GM15510 (cell line): ENCODE measurements around the gene AGRP.

Experiments
- POLR2A ChIP-seq: IDR thresholded peaks from 3 replicates; pipeline ENCODE4 v1.6.1; 2011; ENCODE audit warnings: borderline replicate concordance; ENCODE audit not compliant: insufficient read length; ENCODE audit errors: extremely low read depth

The AGRP gene, protein sequence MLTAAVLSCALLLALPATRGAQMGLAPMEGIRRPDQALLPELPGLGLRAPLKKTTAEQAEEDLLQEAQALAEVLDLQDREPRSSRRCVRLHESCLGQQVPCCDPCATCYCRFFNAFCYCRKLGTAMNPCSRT

DNA sequence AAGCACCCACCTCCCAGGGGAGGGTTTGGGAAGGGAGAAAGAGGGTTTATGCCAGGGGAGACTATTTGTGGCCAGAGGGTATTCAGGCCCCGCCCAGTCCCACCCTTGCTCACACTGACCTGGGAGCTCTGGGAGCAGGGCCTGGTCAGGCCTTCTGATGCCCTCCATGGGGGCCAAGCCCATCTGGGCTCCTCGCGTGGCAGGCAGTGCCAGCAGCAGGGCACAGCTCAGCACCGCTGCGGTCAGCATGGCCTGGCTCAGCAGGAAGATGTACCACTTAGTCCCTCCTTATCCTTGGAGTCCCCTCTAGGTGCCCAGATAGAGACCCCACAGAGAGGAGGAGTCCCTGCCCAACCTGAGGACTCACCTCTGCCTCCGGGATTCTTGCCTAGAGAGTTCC is at the start of gene AGRP:
Gene AGRP, minus strand, starts transcription at position 398 of the 400 bp plus-strand sequence. Its CDS starts 149 bp downstream, at position 249.
- no peak for TF ChIP-seq POLR2A

DNA sequence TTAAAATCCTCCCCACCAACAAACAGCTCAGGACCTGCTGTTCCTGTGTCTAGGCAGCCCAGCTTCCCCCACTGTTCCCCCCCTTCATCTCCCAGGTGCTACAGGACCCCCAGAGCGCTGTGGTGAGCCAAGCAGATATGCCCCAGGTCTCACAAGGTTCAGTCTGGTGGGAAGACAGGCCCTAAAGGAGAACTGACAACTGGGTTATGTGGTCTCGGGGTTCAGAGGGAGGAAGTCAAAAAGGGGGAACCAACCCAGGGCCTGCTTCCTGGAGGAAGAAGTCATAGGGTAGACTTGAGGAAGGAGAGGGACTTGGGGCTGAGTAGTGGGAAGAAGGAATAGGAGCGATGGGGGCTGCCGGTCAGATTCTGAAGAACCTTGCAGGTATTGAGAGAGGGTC is 47.9 kb upstream of the AGRP start:
- no peak for TF ChIP-seq POLR2A

DNA sequence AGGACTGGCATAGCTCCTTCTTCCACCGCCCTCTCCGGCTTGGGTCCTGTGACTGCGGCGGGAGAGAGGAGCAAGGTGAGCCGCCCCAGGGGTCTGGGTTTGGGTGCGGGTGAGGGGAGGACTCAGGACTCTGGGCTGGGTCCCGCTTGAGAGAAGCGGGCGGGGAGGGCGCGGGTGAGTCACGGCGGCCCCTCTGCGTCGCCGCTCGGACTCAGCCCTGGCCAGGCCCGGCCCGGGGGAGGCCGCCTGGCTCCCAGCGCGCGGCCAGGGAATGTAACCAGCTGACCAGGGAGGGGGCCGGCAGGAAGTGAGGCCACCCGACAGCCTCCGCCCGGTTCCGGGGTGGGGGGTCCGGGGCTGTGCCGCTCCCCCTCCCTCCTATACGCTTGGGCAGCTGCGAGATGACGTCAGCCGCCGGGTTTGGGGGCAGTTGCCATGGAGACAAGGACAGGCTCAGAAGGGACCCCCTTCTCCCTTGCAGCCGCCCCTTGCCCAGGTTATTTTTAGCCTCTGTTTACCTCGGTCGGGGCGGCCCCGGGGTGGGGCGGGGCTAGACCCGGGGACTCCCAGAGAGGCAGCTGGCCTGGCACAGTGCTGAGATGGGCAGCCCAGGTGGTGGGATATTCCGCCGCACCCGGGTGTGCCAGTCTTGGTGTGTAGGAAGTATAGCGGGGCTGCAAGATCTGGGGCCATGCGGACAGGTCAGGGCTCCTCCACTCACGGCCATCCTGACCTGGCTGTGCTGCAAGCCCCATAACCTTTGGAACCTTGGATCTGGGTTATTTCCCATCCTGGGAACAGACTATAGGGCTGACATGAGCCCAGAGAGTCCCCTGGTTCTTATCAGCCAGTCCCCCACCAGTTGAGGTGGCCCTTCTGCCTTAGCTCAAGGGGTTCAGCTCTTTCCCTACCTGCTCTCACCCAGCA is 46.9 kb upstream of the AGRP start:
- TF ChIP-seq POLR2A, result peak; percentile 31

DNA sequence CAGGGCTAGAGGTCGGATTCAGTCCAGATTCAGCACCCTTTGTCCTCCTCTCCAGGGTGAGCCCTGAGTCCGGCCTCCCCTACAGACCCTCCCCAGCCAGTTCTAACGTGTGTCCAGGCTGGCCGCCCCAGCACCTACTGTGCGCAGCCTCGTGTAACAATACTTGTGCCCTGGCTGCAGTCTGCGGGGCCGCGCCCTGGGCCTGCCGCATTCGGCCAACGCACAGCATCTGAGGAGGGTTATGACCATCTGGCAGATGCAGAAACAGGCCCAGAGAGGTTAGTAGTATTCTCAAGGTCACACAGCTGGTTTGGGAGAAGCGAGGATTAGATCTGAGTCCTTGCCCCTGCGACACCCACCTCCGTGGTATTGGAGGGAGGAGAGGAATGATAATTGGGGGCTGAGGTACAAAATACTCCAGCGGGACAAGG is 46.2 kb upstream of the AGRP start:
- TF ChIP-seq POLR2A, result peak; percentile 5

DNA sequence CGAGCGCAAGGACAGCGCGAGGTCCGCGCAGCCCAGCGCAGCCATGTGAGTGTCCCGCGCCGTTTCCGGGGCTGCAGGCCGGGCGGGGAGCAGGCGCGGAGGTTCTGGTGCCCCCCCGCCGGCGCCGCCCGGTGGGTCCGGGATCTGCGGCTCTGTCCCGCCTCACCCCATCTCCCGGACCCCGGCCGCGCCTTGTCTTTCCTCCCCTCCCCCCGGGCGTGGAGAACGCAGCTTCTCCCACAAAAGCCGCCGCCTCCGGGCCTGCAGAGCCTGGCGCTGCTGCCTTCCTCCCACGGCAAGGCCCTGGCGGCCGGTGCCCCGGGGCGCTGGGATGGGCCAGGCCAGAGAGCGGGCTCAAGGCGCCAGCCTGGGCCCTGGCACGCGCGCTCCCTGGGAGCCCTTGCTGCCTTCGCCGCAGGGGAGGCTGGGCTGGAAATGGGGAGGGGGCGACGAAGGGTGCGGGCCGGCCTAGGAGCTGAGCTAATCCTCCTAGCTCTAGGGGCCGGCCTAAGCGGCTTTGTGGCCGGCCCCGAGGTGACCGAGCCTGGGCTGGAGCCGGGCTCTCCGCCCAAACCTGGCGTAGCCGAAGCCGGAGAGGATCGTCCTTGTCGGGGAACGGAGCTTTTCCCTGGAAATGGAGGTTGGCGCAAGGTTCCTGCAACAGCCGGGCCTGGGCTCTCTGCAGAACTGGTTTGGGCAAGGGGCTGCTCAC is 45.7 kb upstream of the AGRP start:
- peak; percentile 17 for TF ChIP-seq POLR2A

DNA sequence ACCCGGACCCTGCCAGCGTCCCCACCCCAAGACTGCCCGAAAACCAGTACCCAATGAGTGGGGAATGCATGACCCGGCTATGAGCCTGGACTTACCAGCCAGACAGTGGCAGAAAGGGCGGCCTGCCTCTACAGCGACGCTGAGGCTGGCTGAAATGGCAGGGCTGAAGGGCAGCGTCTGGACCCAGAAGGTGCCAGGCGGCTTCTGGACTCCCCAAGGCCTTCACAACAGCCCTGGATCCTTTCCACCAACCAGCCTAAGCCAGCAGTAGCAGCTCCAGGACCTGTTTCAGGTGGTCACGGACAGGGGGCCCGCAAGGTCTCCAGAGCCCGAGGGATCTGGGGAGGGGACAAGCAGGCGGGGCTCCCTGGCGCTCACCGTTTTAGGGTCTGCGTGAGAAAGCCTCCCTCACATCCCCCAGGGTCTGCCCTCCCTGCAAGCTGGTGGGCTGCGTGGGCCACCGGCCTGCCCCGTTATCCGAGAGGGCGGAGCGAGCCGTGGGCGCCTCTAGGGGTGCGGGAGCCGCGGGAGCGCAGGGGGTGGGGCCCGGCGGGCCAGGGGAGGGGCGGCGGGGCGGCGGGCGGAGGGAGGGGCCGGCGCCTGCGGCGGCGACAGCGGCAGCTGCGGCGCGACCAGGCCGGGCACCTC is 45.0 kb upstream of the AGRP start, which contains the start of gene RIPOR1:
Gene RIPOR1, plus strand, starts transcription at position 608 of the 648 bp plus-strand sequence. CDS start 9,618 bp downstream, outside the sequence.
- TF ChIP-seq POLR2A, result no peak

DNA sequence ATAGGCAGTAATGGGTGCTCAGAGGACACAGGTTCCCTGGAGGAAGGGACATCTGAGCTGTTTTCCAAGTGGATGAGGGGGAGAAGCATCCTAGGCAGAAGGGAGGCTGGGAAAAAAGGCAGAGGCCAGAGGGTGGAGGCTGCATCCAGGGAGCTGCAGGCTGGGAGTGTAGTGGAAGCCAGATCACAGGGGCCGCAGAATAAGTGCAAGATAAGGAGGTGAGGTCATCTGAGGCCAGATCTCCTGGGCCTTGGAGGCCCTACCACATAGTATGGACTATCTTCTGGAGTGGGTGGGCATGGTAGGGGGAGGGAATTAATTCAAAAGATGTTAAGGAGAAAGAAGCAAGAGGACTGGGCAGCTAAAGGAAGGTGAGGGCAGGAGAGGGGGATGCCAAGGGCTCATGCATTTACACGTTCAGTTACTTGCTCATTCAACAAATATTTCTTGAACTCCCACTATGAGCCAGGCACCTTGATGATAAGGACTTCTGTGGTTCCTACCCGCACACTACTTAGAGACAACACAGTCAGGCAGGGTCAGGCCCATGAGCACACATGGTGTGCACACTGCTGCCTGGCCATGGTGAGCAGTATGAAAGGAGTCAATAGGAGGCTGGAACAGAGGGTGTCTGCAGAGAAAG is 42.9 kb upstream of the AGRP start:
- TF ChIP-seq POLR2A, result no peak

DNA sequence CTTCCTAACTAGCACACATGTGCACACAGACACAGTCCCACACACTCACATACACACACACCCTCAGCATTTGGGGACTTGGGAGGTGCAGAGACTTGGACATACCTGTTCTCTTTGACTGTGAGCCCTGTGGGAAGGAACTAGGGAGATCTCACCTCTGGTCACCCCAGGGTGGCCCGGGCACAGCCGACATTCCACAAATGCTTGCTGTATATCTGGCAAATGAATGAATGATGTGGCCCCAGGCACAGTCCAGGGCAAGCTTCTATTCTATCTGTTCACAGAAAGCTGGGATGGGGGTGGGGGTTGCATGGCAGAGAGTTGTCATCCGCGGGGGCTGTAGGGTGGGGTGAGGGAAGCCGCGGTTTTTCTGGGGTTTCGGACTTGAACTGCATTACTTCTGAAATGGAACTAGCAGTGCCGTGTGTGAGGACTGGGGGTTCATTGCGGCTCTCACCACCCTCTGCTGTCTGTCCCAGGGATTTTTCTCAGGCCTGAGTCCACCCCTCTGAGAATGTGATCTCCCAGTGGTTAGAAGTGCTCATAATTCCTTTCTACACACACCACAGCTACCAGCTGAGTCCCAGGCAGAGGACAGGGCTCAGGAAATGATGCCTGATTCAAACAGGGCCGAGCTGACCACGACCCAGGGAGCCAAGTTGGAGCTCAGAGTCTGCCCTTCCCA is 42.0 kb upstream of the AGRP start:
- TF ChIP-seq POLR2A, result no peak

DNA sequence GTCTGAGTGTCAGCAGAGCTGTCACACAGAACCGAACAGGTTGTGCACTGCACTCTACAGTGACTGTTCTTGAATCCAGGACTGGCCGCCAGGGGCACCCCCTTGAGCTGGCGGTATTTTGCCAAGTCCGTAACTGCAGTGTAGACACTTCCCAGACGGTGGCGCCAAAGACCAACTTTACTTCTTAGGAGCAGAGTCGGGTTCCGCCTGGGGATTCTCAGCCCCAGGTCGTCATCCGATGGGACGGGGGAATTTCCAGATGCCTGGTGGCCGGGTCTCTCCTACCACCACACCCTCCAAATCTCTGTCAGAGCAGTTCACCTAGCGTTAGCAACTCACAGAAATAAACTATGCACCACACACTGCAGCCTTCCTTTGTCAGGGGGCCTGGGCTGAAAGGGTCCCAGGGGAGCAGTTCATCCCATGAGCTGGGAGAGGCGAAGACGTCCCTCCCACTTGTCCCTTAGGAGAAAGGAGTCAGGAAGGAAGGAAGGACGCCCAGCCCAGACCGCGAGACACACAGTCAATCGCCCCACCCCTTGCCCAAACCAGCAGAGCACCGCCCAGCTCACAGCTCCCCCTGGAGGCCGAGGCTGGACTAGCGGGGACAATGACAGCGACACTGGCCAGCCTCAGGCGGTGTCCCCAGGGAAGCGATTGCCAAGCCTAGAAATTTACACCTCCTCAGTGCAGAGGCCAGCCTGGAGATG is 37.9 kb upstream of the AGRP start:
- no peak for TF ChIP-seq POLR2A

DNA sequence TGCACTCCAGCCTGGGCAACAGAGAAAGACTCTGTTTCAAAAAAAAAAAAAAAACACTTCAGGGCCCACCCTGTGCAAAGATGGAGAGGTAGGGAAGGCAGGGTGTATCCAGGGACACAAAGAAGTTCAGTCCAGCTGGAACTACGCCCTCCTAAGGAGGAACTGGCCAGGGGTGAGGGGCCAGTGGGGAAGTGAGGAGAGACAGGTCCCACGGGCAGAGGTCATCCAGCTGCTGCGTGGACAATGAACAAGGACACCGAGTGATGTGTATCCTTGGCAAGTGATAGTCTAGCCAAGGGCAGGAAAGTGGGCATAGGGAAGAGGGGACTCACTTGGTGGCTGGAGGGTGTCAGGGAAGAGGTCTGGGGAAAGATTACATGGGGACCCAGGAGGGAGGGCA is 35.9 kb upstream of the AGRP start:
- TF ChIP-seq POLR2A, result no peak

DNA sequence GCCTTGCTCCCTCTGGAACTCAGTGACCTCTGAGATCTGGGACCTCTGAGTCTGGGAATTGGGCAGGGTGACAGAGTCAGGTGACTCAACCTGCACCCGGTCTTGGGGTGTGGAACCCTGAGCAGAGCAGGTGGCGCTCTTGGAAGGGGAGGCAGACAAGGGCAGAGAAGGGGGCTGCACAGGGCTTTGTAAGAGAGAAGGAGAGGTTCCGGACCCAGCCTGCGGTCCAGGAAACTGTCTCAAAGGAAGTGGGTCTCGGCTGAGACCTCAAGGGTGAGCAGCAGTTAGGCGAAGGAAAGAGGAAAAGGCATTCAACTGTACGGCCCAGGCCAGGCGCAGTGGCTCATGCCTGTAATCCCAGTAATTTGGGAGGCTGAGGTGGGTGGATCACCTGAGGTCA is 35.3 kb upstream of the AGRP start:
- TF ChIP-seq POLR2A, result peak; percentile 2

DNA sequence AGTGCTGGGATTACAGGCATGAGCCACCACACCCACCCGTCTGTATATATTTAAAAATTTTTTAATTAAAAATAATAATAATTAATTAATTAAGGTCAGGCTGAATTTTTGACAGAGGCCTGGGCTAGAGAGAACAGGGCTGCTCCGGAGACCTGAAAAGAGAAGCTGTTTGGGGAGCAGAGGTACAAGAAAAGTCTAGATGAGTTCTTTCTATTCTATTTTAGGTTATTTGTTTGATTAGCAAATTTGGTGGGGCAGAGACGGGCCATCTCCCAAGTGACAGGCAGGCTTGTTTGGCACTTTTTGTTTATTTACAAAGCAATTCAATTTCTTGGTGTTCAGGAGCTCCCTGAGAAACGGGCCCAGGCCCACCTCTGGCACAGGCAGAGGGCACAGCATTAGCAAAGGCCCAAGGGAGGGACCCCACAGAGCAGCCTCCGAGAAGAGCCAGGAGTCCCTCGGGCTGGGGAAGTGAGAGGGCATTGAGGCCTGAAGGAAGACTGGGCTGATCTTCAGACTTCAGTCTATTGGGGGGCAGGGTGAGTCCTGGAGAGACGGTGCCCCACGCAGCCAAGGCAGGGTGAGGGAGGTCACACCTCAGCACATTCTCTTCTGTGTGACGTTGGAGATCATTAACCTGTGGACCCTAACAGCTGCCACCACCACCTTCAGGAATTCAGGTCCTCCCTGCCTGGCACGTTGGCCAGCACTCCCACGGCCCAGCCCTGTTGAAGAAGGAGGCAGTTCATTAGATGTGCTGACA is 34.5 kb upstream of the AGRP start:
- TF ChIP-seq POLR2A, result peak; percentile 27

DNA sequence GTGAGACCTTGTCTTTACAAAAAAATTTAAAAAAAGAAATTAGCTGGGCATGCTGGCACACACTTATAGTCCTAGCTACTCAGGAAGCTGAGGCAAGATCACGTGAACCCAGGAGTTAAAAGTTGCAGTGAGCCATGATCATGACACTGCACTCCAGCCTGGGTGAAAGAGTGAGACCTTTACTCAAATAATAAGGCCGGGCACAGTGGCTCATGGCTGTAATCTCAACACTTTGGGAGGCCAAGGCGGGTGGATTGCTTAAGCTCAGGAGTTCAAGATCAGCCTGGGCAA is 33.8 kb upstream of the AGRP start:
- TF ChIP-seq POLR2A, result no peak
